HG03103 (cell line): ENCODE results near the gene PTPRJ.

Experiments
- ATAC-seq: cut with Tn5 transposase; IDR thresholded peaks from one replicate; pipeline ENCODE4 v1.9.1; 2021; ENCODE audit warnings: low read depth; ENCODE audit not compliant: unreplicated experiment

Gene PTPRJ

GRCh38 chr11:48087422-48087821 is 107.1 kb downstream of the PTPRJ start:
- no peak for ATAC-seq

DNA sequence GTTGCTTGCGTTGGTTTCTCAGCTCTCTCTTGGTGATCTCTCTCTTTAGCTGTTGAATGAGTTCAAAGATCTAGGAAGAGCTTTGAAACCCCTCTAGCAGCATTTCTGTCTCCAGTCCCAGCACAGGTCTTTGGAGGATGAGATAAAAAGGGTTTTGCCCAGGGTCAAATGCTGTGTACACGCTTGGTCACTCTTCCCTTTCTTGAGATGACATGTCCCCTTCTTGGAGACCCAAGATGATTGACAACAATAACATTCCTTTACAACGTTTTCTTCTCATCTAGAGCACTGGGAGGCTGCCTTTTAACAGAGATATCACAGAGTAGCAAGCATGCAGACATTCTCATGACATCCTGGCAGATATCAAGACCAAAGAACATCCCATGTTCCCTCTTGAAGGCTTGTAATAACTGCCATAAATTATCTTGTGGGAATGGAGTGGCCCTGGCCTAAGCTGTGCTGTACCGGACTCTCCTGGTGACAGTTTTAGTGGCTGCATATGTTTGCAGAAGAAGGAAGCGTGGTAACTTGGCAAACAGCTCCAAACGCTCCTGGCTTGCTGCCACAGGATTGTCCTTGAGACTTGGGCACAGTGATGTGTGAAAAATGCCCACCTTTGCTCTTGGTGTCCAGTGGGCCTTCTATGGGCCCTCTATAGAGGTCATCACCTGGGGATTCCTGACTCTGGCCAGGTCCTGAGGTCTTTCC is 107.8 kb downstream of the PTPRJ start:
- no peak for ATAC-seq

GRCh38 chr11:48088682-48089050 is 108.3 kb downstream of the PTPRJ start:
- no peak for ATAC-seq

DNA sequence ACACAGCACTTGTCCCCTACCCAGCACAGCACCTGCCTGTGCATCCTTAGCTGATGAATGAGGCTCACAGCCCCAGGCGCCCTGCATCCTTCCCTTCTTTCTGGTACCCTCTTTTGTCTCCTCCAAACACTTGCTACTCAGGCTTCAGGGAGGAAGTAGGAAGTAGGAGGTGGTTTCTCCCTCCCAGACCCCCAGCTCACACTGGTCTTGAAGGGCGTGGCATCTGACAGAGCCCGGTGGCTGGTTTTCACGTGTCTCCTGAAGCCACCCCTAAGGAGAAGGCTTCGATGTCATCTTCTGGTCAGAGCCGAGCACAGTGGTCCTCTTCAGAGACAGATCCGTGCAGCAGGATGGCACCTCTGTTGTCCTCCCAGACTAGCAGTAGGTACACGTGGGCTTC is 109.8 kb downstream of the PTPRJ start:
- no peak for ATAC-seq

GRCh38 chr11:48091426-48092102 is 111.2 kb downstream of the PTPRJ start:
- no peak for ATAC-seq

DNA sequence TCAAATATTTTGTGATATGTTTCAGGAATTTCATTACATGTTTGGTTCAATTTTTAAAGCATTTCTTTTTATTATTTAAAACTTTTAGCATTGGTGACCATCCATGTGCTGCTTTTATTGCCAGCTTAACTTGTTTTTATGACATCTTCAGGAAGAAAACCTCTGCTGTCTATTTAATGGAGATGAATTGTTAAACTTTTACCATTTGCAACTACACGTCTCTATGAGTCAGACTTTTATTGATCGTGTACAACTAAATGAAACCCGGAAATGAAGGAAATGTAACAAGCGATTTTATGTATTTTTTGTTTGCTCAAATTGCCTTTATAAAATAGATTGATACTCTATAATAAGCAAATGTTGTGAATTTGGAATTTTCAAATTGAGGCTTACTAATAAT is 113.0 kb downstream of the PTPRJ start:
- no peak for ATAC-seq

DNA sequence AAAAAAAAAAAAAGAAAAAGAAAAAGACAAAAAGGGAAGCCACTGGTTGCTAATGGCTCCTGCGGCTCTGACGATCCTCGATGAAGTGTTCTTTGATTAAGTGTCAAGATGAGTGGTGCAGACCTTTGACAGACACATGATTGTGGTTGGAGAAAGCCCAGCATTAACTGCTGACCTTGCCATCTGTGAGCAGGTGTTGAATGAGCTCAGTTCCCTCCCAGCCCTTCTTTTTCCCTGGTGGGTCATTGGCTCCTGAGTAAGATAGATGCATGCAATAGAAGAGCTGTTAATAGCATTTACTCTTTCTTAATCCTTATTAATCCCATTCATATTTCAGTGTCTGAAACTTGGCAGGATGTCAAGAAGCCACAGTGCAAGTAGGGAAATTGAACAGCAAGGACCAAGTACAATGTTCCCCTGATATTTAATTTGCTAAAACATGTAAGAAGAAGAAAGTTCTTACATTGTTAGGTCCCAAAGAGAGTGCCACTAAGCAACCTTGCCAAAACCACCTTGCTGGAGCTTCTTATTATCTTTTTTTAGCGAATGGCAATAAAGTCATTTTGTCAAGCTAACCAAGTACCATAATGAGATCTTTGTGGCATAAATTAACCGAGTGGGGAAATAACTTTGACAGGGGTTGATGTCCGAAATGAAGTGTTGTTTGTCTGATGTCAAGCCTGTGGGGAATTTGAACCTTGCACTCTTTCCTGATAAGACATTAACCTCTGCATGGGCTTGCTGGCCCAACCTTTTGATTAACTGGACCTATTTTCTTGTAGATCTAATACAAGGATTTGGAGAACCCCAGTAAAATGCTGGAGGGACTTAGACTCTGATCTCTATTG is 113.7 kb downstream of the PTPRJ start:
- no peak for ATAC-seq

- ATAC-seq: no peak
Measured at GRCh38 chr11:48094643-48095339, 114.4 kb downstream of the PTPRJ start.

GRCh38 chr11:48095779-48096470 is 115.6 kb downstream of the PTPRJ start:
- ATAC-seq: no peak

DNA sequence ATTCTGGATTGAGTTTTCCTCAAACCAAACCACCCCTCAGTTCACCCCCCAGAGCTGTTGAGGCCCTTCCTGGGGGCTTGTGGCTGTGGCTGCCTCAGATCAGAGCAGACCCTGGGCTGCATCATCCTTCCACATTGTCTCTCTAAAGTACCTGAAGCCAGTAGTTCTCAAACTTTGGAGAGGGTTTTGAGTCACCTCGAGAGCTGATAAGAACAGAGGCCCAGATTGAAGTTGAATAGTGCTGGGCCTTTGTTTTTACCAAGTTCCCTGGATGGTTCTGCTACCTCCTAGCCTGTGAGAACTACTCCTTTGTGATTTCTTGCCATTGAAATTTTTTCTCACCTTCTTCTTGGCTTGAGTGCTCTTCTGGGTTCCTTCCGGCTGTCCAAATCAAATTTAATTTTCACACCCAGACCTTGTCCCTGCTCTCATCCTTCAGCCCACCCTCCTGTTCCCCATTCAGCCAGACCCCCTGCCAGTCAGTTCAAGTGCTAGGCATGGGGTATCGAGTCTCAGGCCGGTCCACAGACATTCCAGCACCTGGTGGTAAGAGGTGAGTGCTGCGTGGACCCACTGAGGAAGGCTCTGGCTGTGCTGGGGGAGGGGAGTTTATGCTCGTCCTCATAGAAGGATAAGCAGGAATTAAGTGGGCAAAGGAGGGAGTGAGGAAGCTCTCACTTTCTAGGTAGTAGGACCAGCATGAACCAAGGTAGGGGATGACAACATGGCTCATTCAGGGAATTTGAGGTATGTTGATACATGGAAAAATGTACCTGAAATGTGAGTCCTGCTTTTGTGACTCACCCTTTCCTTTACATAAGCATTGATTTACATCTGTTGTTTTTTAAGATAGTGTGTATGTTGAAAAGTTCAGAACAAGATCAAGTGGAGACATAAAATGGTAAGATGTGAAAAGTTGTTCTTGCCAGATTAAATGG is 116.5 kb downstream of the PTPRJ start:
- ATAC-seq: no peak

DNA sequence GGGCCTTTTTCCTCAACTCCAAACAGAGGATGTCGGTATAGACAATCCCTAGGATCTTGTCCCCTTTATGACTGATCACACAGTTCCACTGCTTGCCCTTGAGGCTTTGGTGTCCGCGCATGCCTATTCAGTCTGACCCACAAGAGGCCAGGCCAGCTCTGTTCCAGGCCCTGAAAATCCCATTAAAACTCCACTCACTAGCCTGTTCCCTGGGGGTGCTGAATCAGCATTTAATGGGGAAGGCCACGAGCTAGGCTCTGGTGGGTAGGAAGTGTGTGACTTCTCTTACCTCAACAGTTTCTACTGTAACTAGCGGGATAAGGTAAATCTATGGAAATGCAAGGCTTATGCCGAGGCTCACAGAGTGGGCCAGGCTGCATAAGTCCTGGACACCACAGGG is 117.7 kb downstream of the PTPRJ start:
- ATAC-seq: no peak

DNA sequence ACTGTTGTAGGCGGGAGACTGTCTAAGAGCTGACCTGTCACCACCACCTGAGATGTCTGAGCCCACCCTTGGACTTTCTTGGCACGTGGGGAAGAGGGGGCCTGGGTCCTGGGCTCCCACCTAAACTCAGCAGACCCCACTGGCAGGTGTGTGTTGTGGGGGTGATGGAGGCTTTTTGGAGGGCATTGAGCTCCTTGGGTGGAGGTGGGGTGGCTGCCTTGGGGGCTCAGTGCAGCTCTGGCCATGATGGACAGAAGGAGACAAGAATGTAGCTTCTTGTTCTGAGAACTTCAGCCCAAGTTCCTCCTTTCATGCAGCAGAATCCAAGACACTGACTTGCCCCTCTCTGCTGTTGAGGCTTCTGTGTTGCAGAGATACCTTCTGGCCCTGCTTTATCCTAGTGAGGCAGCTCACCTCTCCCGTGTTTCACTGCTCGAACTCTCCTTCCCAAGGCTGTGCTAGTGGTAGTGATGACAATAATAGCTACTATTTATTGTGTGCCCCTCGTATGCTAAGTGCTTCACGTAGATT is 119.6 kb downstream of the PTPRJ start:
- no peak for ATAC-seq

- no peak for ATAC-seq
Measured at GRCh38 chr11:48101044-48101733, 120.8 kb downstream of the PTPRJ start.

- no peak for ATAC-seq
Measured at GRCh38 chr11:48101958-48102357, 121.6 kb downstream of the PTPRJ start.

- ATAC-seq: no peak
Measured at GRCh38 chr11:48103621-48104567, 123.5 kb downstream of the PTPRJ start.

DNA sequence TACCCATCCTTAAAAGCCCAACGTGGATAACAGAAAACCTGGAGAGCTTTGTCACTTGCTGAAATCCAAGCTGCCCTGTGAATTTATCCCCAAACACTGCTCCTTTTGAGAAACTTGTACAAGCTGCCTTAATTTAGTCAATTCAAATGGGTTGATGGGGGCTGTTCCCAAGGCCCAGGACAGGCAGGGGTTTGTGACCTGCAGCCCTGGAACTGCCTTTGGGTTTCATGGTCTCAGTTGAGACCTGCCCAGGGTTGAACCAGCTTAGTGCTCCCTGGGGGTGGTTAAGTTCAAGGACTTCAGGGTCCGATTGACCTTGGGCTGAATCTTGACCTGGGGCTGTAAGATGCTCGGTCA is 124.2 kb downstream of the PTPRJ start:
- ATAC-seq: no peak
